ENCODE results near the gene SLC6A6.

DNA sequence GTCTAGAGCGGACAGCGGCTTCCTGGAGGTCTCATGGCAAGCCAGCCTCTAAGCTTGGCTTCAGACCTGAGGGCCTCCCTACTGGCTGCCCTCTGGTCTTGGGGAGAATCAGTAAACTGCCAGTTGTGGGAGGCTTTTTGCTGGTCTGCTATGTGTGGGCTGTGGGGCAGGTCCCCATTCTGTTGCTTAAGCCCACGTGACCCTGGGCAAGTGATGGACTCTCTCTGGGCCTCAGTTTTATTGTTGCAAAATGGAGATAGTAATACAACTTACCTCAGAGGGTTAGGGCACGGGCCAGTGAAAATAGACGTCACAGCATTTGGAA is 61.7 kb downstream of the SLC6A6 start:
- TF ChIP-seq CTCF (IDR thresholded peaks at IDR 0.05) (no peak), POLR2A (IDR thresholded peaks at IDR 0.05) (no peak)
